ENCODE results near the gene STAP1.

The STAP1 gene

DNA sequence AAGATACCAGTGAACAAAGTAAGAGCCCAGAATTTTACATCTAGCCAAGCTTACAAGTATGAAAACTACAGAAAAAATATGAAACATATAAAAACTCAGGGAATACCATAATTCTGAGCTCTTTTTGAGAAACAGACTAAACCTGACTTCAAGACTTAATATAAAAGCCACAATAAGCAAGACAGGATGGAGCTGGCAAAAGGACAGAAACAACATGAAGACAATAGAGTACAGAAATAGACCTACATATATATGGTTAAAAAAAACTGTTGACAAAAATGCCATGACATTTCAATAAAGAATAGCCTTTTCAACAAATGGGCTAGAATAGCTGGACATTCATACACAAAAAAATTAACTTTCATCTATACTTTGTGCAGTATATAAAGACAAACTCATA, 93.0 kb downstream of the STAP1 start:
- H3K9ac ChIP-seq (ENCODE audit: low read depth in 1 of 2, low read length in 2 of 2) = no peak overlapping the region
- no peak overlapping the region for H3K27ac ChIP-seq (ENCODE audit: low read depth in 2 of 2, low read length in 2 of 2)
- H3K4me3 ChIP-seq (ENCODE audit: low read length in 2 of 2) = no peak overlapping the region
- H3K4me1 ChIP-seq (ENCODE audit: control insufficient read depth in 2 of 2, insufficient read depth in 2 of 2, low read length in 2 of 2) = no peaks in the 10 kb centered on the region
- H3K9me3 ChIP-seq (ENCODE audit: control insufficient read depth in 2 of 2, low read length in 2 of 2) = no peaks in the 10 kb centered on the region
- H3K36me3 ChIP-seq (ENCODE audit: control insufficient read depth in 2 of 2, insufficient read depth in 2 of 2, low read length in 2 of 2) = peaks cover 4 to 9% of the 10 kb centered on the region in 2 donors
- H3K27me3 ChIP-seq (ENCODE audit: control insufficient read depth in 2 of 2, insufficient read depth in 2 of 2, low read length in 2 of 2) = no peaks in the 10 kb centered on the region
